NCI-H2107 treated with DMSO at 0.1 percent for 48 hours (cell line): ENCODE results near the gene ANO10.
"Not testable (repeated sequence)": the region's sequence is repeated elsewhere in the genome, so short reads cannot be mapped to it uniquely, and the experiment has no call there.

ENCODE experiments used
- DNase-seq: peaks from one replicate; lab custom pipeline; 2025; ENCODE audit not compliant: unreplicated experiment; lab: John Stamatoyannopoulos, UW

ANO10 gene

GRCh38 chr3:43629741-43630140 is 7.9 kb upstream of the ANO10 start:
- no peak for DNase-seq

- no peak for DNase-seq
Observed at GRCh38 chr3:43629257-43629656, 7.4 kb upstream of the ANO10 start.

- no peak for DNase-seq
Observed at GRCh38 chr3:43627360-43627759, 5.5 kb upstream of the ANO10 start.

- DNase-seq: no peak
Observed at GRCh38 chr3:43624619-43625305, 3.0 kb upstream of the ANO10 start.

GRCh38 chr3:43620831-43621655 is 768 bp downstream of the ANO10 start:
- peak; percentile 1 for DNase-seq

- no peak for DNase-seq
Observed at GRCh38 chr3:43619588-43619987, 2.2 kb downstream of the ANO10 start.

- no peak for DNase-seq
Observed at GRCh38 chr3:43618142-43618541, 3.7 kb downstream of the ANO10 start.

- peak; percentile 1 for DNase-seq
Observed at GRCh38 chr3:43616034-43616433, 5.8 kb downstream of the ANO10 start.

- no peak for DNase-seq
Observed at GRCh38 chr3:43615133-43615532, 6.7 kb downstream of the ANO10 start.

- no peak for DNase-seq
Observed at GRCh38 chr3:43613976-43614375, 7.8 kb downstream of the ANO10 start.

GRCh38 chr3:43612419-43612818 is 9.4 kb downstream of the ANO10 start:
- DNase-seq: no peak

- DNase-seq: no peak
Observed at GRCh38 chr3:43609406-43609805, 12.4 kb downstream of the ANO10 start.

- DNase-seq: no peak
Observed at GRCh38 chr3:43608751-43609150, 13.1 kb downstream of the ANO10 start.

GRCh38 chr3:43606284-43606683 is 15.5 kb downstream of the ANO10 start:
- no peak for DNase-seq

GRCh38 chr3:43599959-43600358 is 21.9 kb downstream of the ANO10 start:
- DNase-seq: not testable (repeated sequence)

- no peak for DNase-seq
Observed at GRCh38 chr3:43597961-43598360, 23.9 kb downstream of the ANO10 start.

- DNase-seq: not testable (repeated sequence)
Observed at GRCh38 chr3:43596178-43596577, 25.6 kb downstream of the ANO10 start.

GRCh38 chr3:43595280-43595679 is 26.5 kb downstream of the ANO10 start:
- not testable (repeated sequence) for DNase-seq

- DNase-seq: not testable (repeated sequence)
Observed at GRCh38 chr3:43593588-43593987, 28.2 kb downstream of the ANO10 start.

- not testable (repeated sequence) for DNase-seq
Observed at GRCh38 chr3:43591866-43592265, 29.9 kb downstream of the ANO10 start.

- no peak for DNase-seq
Observed at GRCh38 chr3:43587303-43587702, 34.5 kb downstream of the ANO10 start.

GRCh38 chr3:43584043-43584826 is 37.6 kb downstream of the ANO10 start:
- no peak for DNase-seq
